Spleen (tissue), 7 donors: Measurements from ENCODE around the gene KLHDC10.
"Not testable (repeated sequence)": the region's sequence is repeated elsewhere in the genome, so short reads cannot be mapped to it uniquely, and the experiment has no call there.

Source experiments
- CTCF ChIP-seq, 11 experiments: fragments of 200-600 bp in 7 of 11; fragments of 450-650 bp in 4 of 11; sonication (generic) in 4 of 11; IDR thresholded peaks in 8 of 11; conservative IDR thresholded peaks in 3 of 11; 1 replicate in 7 of 11; 2 replicates in 4 of 11; pipeline versions ENCODE4 v1.4.0 to v1.8.0; 2016 to 2021; ENCODE audit warnings: antibody characterized with exemption in 11 of 11, inconsistent platforms in 4 of 11, mild to moderate bottlenecking in 1 of 11
- POLR2A ChIP-seq, 3 donors: fragments of 450-650 bp; IDR thresholded peaks; one replicate each; pipeline ENCODE4 v1.5.1; 2017; ENCODE audit warnings: antibody characterized with exemption in 3 of 3, mild to moderate bottlenecking in 1 of 3
- POLR2AphosphoS5 ChIP-seq, 3 donors: sonication (generic); formaldehyde crosslinking; IDR thresholded peaks; one replicate each; pipeline ENCODE4 v1.5.1; 2017; ENCODE audit warnings: antibody characterized with exemption in 3 of 3
- donor health status: DM: no; HTN: no; CAD: no; lungs with moderate emphysema.
- donor health status: DM: no; HTN: no; CAD: no.
- donor health status: DM: no; HTN: no; CAD: no.

GRCh38 chr7:130113426-130113805, 43.1 kb downstream of the KLHDC10 start:
- TF ChIP-seq CTCF (IDR thresholded peaks at IDR 0.05 in 8 of 11, conservative IDR thresholded peaks at IDR 0.05 in 3 of 11); POLR2AphosphoS5 (IDR thresholded peaks at IDR 0.05); POLR2A (IDR thresholded peaks at IDR 0.05): not testable (repeated sequence)
